Measurements from ENCODE around the gene LRRC4.

The LRRC4 gene

DNA sequence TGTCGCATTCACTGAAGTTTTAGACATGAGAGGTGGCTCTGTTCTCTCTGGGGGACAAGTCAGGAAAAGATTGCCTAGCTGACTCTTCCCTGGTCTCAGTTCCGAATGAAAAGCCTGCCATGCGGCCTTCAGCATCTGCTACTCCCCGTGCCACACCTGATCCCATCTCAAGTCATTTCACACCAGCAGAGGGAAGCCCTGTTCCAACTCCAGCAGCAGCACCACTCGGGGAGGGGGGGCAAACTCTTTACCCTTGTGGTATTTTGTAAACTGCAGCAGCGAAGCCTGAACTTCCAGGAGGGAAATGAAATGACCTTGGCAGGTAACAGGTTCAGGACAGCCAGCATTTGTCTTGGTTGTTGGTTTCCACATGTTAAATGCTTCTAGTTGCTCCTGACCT, 13.8 kb downstream of the LRRC4 start:
- TF ChIP-seq, protein P1, sequence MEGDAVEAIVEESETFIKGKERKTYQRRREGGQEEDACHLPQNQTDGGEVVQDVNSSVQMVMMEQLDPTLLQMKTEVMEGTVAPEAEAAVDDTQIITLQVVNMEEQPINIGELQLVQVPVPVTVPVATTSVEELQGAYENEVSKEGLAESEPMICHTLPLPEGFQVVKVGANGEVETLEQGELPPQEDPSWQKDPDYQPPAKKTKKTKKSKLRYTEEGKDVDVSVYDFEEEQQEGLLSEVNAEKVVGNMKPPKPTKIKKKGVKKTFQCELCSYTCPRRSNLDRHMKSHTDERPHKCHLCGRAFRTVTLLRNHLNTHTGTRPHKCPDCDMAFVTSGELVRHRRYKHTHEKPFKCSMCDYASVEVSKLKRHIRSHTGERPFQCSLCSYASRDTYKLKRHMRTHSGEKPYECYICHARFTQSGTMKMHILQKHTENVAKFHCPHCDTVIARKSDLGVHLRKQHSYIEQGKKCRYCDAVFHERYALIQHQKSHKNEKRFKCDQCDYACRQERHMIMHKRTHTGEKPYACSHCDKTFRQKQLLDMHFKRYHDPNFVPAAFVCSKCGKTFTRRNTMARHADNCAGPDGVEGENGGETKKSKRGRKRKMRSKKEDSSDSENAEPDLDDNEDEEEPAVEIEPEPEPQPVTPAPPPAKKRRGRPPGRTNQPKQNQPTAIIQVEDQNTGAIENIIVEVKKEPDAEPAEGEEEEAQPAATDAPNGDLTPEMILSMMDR (IDR thresholded peaks at IDR 0.05; ENCODE audit: low read depth, low read length): no peak
- no peak for DNase-seq (ENCODE audit: extremely low read depth, low read depth)

DNA sequence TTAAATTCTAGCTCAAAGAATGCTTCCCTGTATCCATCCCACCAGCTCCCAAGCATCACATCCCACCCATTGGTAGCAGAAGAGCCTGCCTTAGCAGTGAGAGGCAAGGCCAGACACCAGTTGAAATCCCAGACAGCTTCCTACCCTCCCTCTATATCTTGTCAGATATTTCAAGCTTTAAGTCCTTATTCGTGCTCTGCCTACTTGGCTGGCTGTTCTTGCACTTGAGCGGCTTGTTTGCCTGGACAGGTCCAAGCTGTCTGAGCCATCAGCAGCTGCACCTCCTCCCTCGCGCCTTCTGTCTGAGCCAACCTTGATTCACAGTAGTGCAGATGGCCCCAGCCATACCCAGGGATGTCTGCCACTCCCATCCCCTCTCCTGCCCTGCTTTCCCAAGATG, 16.4 kb downstream of the LRRC4 start:
- no peak for DNase-seq (ENCODE audit: extremely low read depth, low read depth)

DNA sequence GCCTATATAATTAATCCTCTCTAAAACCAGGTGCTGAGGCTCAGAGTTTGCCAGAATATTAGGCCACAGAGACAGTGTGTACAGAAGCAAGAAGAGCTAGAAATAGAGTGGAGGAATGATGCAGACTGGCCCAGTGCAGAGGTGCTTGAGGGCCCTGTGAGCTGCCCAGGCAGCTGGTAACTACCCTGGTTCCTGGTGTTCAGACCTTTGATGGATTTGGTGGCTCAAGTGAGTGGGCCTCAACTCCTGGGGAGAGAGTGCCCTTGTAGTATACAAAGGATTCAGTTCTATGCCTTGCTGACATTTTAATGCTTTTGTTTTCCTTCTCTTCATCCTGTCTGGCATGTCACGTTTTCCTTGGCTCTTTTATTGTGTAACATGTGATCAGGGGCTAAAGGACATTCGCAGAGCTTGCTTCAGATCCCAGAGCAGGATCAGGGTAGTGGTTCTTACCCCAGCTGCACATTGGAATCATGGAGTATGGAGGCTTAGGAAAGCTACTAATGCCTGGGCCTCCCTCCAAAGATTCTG, 20.0 kb downstream of the LRRC4 start:
- DNase-seq (ENCODE audit: extremely low read depth, low read depth): no peak
- TF ChIP-seq, protein P1 (IDR thresholded peaks at IDR 0.05; ENCODE audit: low read depth, low read length): no peak

More for the DNA sequence above, 16.4 kb downstream of the LRRC4 start:
- TF ChIP-seq, protein P1 (IDR thresholded peaks at IDR 0.05; ENCODE audit: low read depth, low read length): no peak

DNA sequence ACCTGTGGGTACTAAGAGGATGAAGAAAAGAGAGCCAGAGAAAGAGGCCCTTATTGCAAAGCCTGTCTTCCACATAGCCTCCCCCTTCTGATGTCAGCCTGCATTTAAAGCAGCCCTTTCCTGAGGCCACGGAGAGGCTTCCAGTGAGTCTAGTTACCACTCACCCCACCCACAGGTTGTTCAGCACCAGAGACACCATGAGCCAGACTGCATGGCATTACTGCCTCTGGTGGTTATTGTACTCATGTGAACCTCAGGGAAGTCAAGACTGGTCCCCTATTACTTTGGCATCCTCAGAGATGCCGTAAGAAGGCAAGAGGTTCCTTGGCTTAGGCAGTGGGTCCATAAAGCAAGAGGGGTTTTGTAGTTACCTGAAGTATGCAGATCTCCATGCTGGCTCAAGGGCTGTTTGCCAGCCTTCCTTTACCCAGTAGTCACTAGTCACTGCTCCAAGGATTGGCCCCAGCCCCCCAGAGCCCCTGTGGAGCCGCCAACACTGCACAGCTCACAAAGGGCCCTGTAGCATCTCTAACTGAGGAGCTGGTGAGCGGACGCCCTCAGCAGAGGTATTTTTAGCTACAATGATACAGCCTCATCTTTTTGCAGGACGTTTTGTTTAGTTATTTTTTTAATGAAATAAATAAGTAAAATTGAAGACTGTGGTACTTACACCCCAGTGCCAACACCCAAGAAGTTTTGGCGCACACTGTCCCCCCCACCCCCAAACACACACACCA, 20.7 kb downstream of the LRRC4 start:
- DNase-seq (ENCODE audit: extremely low read depth, low read depth): no peak
- TF ChIP-seq, protein P1 (IDR thresholded peaks at IDR 0.05; ENCODE audit: low read depth, low read length): no peak

DNA sequence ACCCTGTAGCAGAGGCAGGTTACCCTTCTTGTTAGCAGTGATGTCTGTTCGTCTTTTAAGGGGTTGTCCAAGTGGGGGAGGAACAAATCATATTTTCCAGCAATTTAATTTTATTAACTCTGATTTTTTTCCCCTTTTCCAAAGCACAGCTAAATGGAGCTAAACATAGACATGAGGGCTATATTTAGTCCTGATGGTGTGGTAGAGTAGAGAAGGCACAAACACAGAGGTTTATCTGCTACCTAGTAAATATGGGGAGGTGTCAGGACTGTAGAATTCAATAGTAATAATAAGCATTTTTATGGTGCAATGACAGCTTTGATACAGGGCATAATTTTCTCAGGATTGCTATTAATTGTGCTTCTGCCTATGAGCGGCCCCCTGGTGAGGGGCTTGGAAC, 22.5 kb downstream of the LRRC4 start:
- TF ChIP-seq, protein P1 (IDR thresholded peaks at IDR 0.05; ENCODE audit: low read depth, low read length): no peak

DNA sequence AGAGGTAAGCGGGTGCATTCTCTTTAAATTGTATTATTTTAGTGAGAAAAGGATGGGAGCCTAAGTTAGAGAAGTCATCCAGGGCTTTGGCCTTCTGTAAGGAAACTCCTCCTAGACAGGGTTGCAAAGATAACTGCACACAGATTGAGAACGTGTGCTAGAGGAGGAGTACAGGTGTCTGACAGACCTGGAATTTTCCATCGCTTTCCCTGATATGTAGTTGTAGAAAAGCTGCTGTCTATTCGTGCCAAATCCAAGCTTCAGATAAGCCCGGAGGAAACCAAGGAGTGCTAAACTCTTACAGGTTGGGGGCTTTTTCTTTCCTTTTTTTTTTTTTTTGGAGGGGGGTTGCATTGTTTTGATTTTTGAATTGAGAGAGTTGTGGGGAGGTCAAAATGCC, 23.1 kb downstream of the LRRC4 start:
- DNase-seq (ENCODE audit: extremely low read depth, low read depth): no peak
- TF ChIP-seq, protein P1 (IDR thresholded peaks at IDR 0.05; ENCODE audit: low read depth, low read length): no peak

More for the DNA sequence above, 22.5 kb downstream of the LRRC4 start:
- no peak for DNase-seq (ENCODE audit: extremely low read depth, low read depth)

DNA sequence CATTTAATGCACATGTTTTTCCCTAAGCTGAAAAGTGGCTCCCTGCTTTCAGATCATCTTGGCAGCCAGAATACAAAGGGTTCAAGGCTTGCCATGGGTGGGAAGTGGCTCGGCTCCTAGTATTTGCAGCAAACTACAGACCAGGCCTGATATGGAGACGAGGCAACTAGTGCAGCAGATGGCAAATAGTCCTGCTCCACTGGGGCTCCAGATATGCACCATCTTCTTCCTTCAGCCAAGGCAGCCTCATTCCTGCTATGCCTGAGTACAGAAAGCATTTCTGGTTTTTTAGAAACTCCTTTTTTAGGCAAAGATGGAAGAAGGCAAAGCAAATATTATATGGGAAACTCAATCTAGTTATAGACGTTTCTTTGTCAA, 23.9 kb downstream of the LRRC4 start:
- TF ChIP-seq, protein P1 (IDR thresholded peaks at IDR 0.05; ENCODE audit: low read depth, low read length): no peak
- DNase-seq (ENCODE audit: extremely low read depth, low read depth): no peak
